Neural crest cell (in vitro differentiated cells): Measurements from ENCODE around the gene LRRFIP2. TPM values are rescaled to one million over a fixed set of nuclear protein-coding genes. Genes with fewer than 3 reads are reported as not detected.

Source experiments
- DNase-seq: peaks from one replicate; pipeline ENCODE4 v3.0.0; 2021; ENCODE audit warnings: low read depth, mixed read lengths, low spot score
- H3K27ac Mint-ChIP-seq: one replicate; pipeline ENCODE4 v1.8.0; 2021; ENCODE audit warnings: mild to moderate bottlenecking, mixed read lengths; ENCODE audit not compliant: unreplicated experiment
- H3K27me3 Mint-ChIP-seq: 2 replicates; pipeline ENCODE4 v1.8.0; 2021; ENCODE audit warnings: low read depth, mild to moderate bottlenecking, mixed read lengths
- H3K36me3 Mint-ChIP-seq: 2 replicates; pipeline ENCODE4 v1.8.0; 2021; ENCODE audit warnings: low read depth, mild to moderate bottlenecking, mixed read lengths
- H3K4me1 Mint-ChIP-seq: 2 replicates; pipeline ENCODE4 v1.8.0; 2021; ENCODE audit warnings: mixed read lengths
- H3K4me3 Mint-ChIP-seq: one replicate; pipeline ENCODE4 v1.8.0; 2021; ENCODE audit warnings: mild to moderate bottlenecking, mixed read lengths
- H3K9me3 Mint-ChIP-seq: 2 replicates; pipeline ENCODE4 v1.8.0; 2021; ENCODE audit warnings: mixed read lengths
- total RNA-seq: library from RNA; stranded (reverse); gene quantifications from 2 replicates; pipeline ENCODE4 v1.2.1, GENCODE V29; 2021
- TF ChIP-seq, protein P1 (sequence below): fragments of 200-600 bp; sonication (generic); conservative IDR thresholded peaks from 2 replicates; pipeline ENCODE4 v1.5.0; 2021; ENCODE audit warnings: antibody characterized with exemption, mild to moderate bottlenecking

Gene LRRFIP2
- total RNA-seq, 1 donor from 2014 or later, result 37.2 TPM

DNA sequence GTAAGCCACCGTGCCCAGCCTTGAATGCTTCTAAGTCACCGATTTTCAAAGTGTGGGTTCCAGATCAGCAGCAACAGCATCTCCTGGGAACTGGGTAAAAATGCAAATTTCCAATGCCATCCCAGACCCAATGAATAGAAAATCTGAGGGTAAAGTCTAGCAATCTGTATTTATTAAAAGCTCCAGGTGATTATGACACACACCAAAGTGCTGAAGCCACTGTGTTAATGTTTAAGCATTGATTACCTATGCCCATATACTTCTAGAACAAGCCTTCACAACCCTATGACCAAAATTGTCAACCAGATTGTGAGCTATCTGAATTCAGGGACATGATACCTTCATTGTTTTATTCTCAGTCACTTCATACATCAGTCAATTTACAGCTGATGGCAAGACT, 86.5 kb downstream of the LRRFIP2 start:
- TF ChIP-seq, protein P1, sequence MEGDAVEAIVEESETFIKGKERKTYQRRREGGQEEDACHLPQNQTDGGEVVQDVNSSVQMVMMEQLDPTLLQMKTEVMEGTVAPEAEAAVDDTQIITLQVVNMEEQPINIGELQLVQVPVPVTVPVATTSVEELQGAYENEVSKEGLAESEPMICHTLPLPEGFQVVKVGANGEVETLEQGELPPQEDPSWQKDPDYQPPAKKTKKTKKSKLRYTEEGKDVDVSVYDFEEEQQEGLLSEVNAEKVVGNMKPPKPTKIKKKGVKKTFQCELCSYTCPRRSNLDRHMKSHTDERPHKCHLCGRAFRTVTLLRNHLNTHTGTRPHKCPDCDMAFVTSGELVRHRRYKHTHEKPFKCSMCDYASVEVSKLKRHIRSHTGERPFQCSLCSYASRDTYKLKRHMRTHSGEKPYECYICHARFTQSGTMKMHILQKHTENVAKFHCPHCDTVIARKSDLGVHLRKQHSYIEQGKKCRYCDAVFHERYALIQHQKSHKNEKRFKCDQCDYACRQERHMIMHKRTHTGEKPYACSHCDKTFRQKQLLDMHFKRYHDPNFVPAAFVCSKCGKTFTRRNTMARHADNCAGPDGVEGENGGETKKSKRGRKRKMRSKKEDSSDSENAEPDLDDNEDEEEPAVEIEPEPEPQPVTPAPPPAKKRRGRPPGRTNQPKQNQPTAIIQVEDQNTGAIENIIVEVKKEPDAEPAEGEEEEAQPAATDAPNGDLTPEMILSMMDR, result no peak
- no peaks in the 10 kb centered on the region for H3K9me3 Mint-ChIP-seq
- no peak overlapping the region for H3K4me3 Mint-ChIP-seq
- no peaks in the 10 kb centered on the region for H3K27me3 Mint-ChIP-seq
- H3K4me1 Mint-ChIP-seq, result peaks cover 11% of the 10 kb centered on the region
- peaks cover 4% of the 10 kb centered on the region for H3K36me3 Mint-ChIP-seq
- H3K27ac Mint-ChIP-seq, result no peak overlapping the region
- no peak for DNase-seq

DNA sequence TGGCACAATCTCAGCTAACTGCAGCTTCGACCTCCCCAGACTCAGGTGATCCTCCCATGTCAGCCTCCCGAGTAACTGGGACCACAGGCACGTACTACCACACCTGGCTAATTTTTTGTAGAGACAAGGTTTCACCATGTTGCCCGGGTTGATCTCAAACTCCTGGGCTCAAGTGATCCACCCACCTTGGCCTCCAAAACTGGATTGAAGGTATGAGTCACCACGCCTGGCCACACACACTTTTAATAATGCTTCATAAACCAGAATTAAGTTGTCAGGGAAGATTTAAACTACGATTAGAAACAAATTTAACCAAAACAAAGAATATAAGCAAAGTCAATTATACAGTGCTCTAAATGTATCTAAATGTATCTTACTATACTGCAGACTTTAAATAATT, 87.5 kb downstream of the LRRFIP2 start:
- Mint-ChIP-seq H3K27ac (no peak overlapping the region), H3K4me1 (peaks cover 5% of the 10 kb centered on the region)

DNA sequence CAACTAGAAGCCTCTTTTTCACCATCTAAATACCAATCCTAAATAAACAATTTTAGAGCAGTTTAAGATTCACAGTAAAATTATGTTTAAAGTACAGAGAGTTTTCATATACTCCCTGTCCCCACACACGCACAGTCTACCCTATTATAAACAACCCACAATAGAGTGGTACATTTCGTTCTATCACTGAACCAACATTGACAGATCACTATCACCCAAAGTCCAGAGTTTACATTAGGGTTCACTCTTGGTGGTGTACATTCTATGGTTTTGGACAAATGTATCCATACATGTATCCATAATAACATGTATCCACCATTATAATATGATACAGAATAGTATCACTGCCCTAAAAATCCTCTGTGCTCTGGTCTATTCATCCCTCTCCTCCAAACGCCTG, 92.1 kb downstream of the LRRFIP2 start:
- no peak overlapping the region for H3K4me3 Mint-ChIP-seq
- no peaks in the 10 kb centered on the region for H3K9me3 Mint-ChIP-seq
- TF ChIP-seq, protein P1, result no peak
- H3K36me3 Mint-ChIP-seq, result peaks cover 8% of the 10 kb centered on the region
- DNase-seq, result no peak
- no peaks in the 10 kb centered on the region for H3K4me1 Mint-ChIP-seq
- H3K27ac Mint-ChIP-seq, result no peak overlapping the region
- H3K27me3 Mint-ChIP-seq, result no peaks in the 10 kb centered on the region

More for the DNA sequence above, 87.5 kb downstream of the LRRFIP2 start:
- H3K27me3 Mint-ChIP-seq, result no peaks in the 10 kb centered on the region
- no peak for DNase-seq
- no peaks in the 10 kb centered on the region for H3K9me3 Mint-ChIP-seq
- no peak overlapping the region for H3K4me3 Mint-ChIP-seq
- H3K36me3 Mint-ChIP-seq, result peaks cover 4% of the 10 kb centered on the region
- TF ChIP-seq, protein P1, result no peak

DNA sequence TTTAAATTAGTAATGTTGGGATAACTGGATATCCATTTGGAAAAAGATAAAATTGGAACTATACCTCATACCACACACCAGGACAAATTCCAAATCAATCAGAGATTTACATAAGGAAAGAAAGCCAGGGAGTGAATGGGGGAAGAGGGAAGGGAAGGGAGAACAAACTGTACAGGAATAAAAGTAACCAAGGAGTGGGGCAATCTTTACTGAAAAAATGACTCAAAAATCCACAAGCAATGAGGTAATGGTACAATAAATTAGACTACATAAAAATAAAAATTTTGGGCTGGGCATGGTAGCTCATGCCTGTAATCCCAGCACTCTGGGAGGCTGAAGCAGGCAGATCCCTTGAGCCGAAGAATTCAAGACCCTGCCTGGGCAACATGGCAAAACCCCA, 98.4 kb downstream of the LRRFIP2 start:
- DNase-seq, result no peak
- Mint-ChIP-seq H3K27me3 (no peaks in the 10 kb centered on the region), H3K36me3 (peaks cover 20% of the 10 kb centered on the region), H3K4me3 (no peak overlapping the region), H3K9me3 (no peaks in the 10 kb centered on the region), H3K4me1 (no peaks in the 10 kb centered on the region), H3K27ac (no peak overlapping the region)
- TF ChIP-seq, protein P1, result no peak

DNA sequence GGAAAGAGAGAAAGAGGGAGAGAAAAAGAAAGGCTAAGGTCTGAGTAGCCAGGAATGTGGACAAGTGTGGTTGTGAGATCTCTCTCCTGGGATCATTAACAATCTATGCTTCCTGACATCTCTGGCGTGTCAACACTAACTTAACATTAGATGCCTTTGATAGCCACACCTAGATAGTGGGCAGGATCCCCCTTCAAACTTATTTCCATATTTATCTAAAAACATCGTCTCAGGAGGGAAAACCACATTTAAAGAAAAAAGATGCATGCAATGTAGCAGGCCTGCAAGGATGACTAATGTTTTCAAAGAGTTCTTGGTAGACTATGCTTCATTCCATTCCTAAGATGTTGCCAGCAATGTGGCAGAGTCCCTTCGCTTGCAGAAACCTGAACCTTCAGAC, 100.2 kb downstream of the LRRFIP2 start:
- no peak overlapping the region for H3K27ac Mint-ChIP-seq
- no peaks in the 10 kb centered on the region for H3K4me1 Mint-ChIP-seq
- no peaks in the 10 kb centered on the region for H3K9me3 Mint-ChIP-seq
- H3K27me3 Mint-ChIP-seq, result no peaks in the 10 kb centered on the region
- TF ChIP-seq, protein P1, result no peak
- DNase-seq, result no peak
- H3K4me3 Mint-ChIP-seq, result no peak overlapping the region
- peaks cover 20% of the 10 kb centered on the region for H3K36me3 Mint-ChIP-seq

DNA sequence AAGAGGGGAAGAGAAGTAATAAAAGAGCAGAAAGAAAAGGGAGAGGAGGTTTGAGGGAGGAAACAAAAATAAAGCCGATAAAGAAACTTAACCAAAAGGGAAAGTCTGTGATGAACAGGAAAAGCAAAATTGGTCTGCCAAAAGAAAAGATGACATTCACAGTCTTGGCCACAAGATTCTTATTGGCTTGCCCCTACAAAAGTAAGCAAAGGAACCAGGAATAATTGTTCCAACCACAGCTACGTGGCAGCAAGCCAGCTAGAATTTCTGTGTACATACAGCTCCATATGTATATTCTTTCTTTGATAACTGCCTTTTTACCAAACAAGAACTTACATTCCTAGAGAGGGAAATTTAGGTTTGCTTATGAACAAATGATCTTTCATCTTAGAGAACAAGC, 101.5 kb downstream of the LRRFIP2 start:
- H3K27ac Mint-ChIP-seq, result peak overlapping the region; percentile 46
- TF ChIP-seq, protein P1, result no peak
- H3K4me3 Mint-ChIP-seq, result no peak overlapping the region
- H3K4me1 Mint-ChIP-seq, result no peaks in the 10 kb centered on the region
- DNase-seq, result no peak
- H3K9me3 Mint-ChIP-seq, result no peaks in the 10 kb centered on the region
- peaks cover 19% of the 10 kb centered on the region for H3K36me3 Mint-ChIP-seq
- no peaks in the 10 kb centered on the region for H3K27me3 Mint-ChIP-seq
